ENCODE data around the gene NDUFAF2. TPM values are rescaled to one million over a fixed set of nuclear protein-coding genes. Genes with fewer than 3 reads are reported as not detected.
A peak's percentile ranks its signal among the peaks of the same experiment; 100 is the strongest.

NDUFAF2 gene
- total RNA-seq, 1 donor from 2014 or later, result 21.3 TPM

GRCh38 chr5:61050292-61050691 is 105.3 kb downstream of the NDUFAF2 start:
- H3K4me3 Mint-ChIP-seq, result no peak overlapping the region
- H3K27ac Mint-ChIP-seq, result no peak overlapping the region
- peaks cover 5% of the 10 kb centered on the region for H3K9me3 Mint-ChIP-seq
- H3K27me3 Mint-ChIP-seq (ENCODE audit: low read depth), result no peaks in the 10 kb centered on the region
- peaks cover 10% of the 10 kb centered on the region for H3K4me1 Mint-ChIP-seq
- DNase-seq (ENCODE audit: low spot score in 2 of 2, unreplicated experiment in 2 of 2), result no peak
- no peak for TF ChIP-seq CTCF (IDR thresholded peaks at IDR 0.05; ENCODE audit: unreplicated experiment)
- H3K36me3 Mint-ChIP-seq, result peaks cover 5% of the 10 kb centered on the region

GRCh38 chr5:61051267-61051666 is 106.3 kb downstream of the NDUFAF2 start:
- Mint-ChIP-seq H3K27me3 (ENCODE audit: low read depth) (no peaks in the 10 kb centered on the region), H3K9me3 (no peaks in the 10 kb centered on the region), H3K4me1 (peaks cover 10% of the 10 kb centered on the region), H3K4me3 (no peak overlapping the region), H3K27ac (peak overlapping the region; percentile 79), H3K36me3 (no peaks in the 10 kb centered on the region)
- no peak for TF ChIP-seq CTCF (IDR thresholded peaks at IDR 0.05; ENCODE audit: unreplicated experiment)
- DNase-seq (ENCODE audit: low spot score in 2 of 2, unreplicated experiment in 2 of 2), result no peak

GRCh38 chr5:61052882-61053281 is 107.9 kb downstream of the NDUFAF2 start:
- no peak for DNase-seq (ENCODE audit: low spot score in 2 of 2, unreplicated experiment in 2 of 2)
- no peaks in the 10 kb centered on the region for H3K9me3 Mint-ChIP-seq
- no peak overlapping the region for H3K4me3 Mint-ChIP-seq
- peaks cover 10% of the 10 kb centered on the region for H3K4me1 Mint-ChIP-seq
- no peaks in the 10 kb centered on the region for H3K36me3 Mint-ChIP-seq
- H3K27me3 Mint-ChIP-seq (ENCODE audit: low read depth), result no peaks in the 10 kb centered on the region
- TF ChIP-seq CTCF (IDR thresholded peaks at IDR 0.05; ENCODE audit: unreplicated experiment), result no peak
- H3K27ac Mint-ChIP-seq, result no peak overlapping the region

- no peak overlapping the region for H3K4me3 Mint-ChIP-seq
- no peak overlapping the region for H3K27ac Mint-ChIP-seq
- no peak for TF ChIP-seq CTCF (IDR thresholded peaks at IDR 0.05; ENCODE audit: unreplicated experiment)
- no peak for DNase-seq (ENCODE audit: low spot score in 2 of 2, unreplicated experiment in 2 of 2)
- peaks cover 10% of the 10 kb centered on the region for H3K4me1 Mint-ChIP-seq
- H3K9me3 Mint-ChIP-seq, result no peaks in the 10 kb centered on the region
- no peaks in the 10 kb centered on the region for H3K27me3 Mint-ChIP-seq (ENCODE audit: low read depth)
- H3K36me3 Mint-ChIP-seq, result no peaks in the 10 kb centered on the region
These were observed 108.9 kb downstream of the NDUFAF2 start for GRCh38 chr5:61053937-61054336.

- DNase-seq (ENCODE audit: low spot score in 2 of 2, unreplicated experiment in 2 of 2), result no peak
- no peak overlapping the region for H3K27ac Mint-ChIP-seq
These were observed 110.5 kb downstream of the NDUFAF2 start for GRCh38 chr5:61055434-61056006.

More at GRCh38 chr5:61055434-61056006, 110.5 kb downstream of the NDUFAF2 start:
- Mint-ChIP-seq H3K9me3 (no peaks in the 10 kb centered on the region), H3K4me3 (no peak overlapping the region), H3K4me1 (peaks cover 10% of the 10 kb centered on the region), H3K36me3 (no peaks in the 10 kb centered on the region), H3K27me3 (ENCODE audit: low read depth) (no peaks in the 10 kb centered on the region)
- peak; percentile 48 for TF ChIP-seq CTCF (IDR thresholded peaks at IDR 0.05; ENCODE audit: unreplicated experiment)
